Ovary (tissue), 9 donors: ENCODE measurements around the gene PGLYRP1. TPM values are rescaled to one million over a fixed set of nuclear protein-coding genes. Genes with fewer than 3 reads are reported as not detected.
A peak's percentile ranks its signal among the peaks of the same experiment; 100 is the strongest.

Experiments used
- DNase-seq, 5 donors: peaks; one replicate each; pipeline ENCODE4 v3.0.0-alpha.2; 2019 to 2020
- H3K27ac ChIP-seq, 2 donors: fragments of 200-600 bp; one replicate each; pipeline versions ENCODE4 v1.5.1 to v1.8.0; 2019 to 2022
- H3K27me3 ChIP-seq: fragments of 200-600 bp; one replicate; pipeline ENCODE4 v1.8.0; 2022
- H3K36me3 ChIP-seq: fragments of 200-600 bp; sonication (generic); one replicate; pipeline ENCODE4 v1.5.1; 2019
- H3K4me1 ChIP-seq: one replicate; pipeline ENCODE4 v1.8.1; 2013; ENCODE audit warnings: mild to moderate bottlenecking, moderate library complexity; ENCODE audit not compliant: insufficient read depth
- H3K4me3 ChIP-seq: fragments of 200-600 bp; sonication (generic); one replicate; pipeline ENCODE4 v1.5.1; 2017
- H3K9me3 ChIP-seq, 2 donors: fragments of 200-600 bp in 1 of 2; sonication (generic) in 1 of 2; one replicate each; pipeline versions ENCODE4 v1.5.1 to v1.8.1; 2013 to 2019; ENCODE audit warnings: mild to moderate bottlenecking in 1 of 2, moderate library complexity in 1 of 2
- EP300 ChIP-seq: sonication (generic); formaldehyde crosslinking; IDR thresholded peaks from one replicate; pipeline ENCODE4 v1.6.1; 2017; ENCODE audit warnings: antibody characterized with exemption
- POLR2A ChIP-seq: fragments of 450-650 bp; IDR thresholded peaks from one replicate; pipeline ENCODE4 v1.6.1; 2017; ENCODE audit warnings: antibody characterized with exemption, mild to moderate bottlenecking, moderate library complexity
- WGBS, 3 donors: extraction: QIAGEN DNeasy Blood & Tissue Kit in 1 of 3; methylation state at CpG; one replicate each; pipeline versions ENCODE4 v1.1.5 to v1.1.7; 2013 to 2017; 5-methylcytosine and 5-hydroxymethylcytosine counted together
- intact Hi-C, 4 donors: fragments of 100-400 bp; cut with DNase I; formaldehyde crosslinking; loops; one replicate each; pipeline versions ENCODE4 v1.11.0 to v1.15.1; 2022 to 2023
- polyA plus RNA-seq, 2 donors: library from polyadenylated mRNA; stranded (reverse); fragments of 200-250 nt in 1 of 2; fragments of 350-450 nt in 1 of 2; fragmentation: Illumina TruSeq in 1 of 2; extraction: RNeasy Lipid Tissue Mini Kit (QIAGEN cat#74804) in 1 of 2; gene quantifications; one replicate each; pipeline ENCODE4 v1.2.3, GENCODE V29; 2013 to 2014
- total RNA-seq, 7 donors: library from RNA; depleted of rRNA in 2 of 7; stranded (reverse); fragments of >200 nt in 2 of 7; fragmentation: NEBNext Ultra II Directional in 3 of 7; extraction: Animal tissue kit (Norgen Biotek cat#: 25700) in 3 of 7; gene quantifications; one replicate each; pipeline versions ENCODE4 v1.1.0 to v1.2.4, GENCODE V29; 2016 to 2023
- TF ChIP-seq, protein P1 (sequence below), 3 donors: fragments of 450-650 bp in 2 of 3; fragments of 200-600 bp in 1 of 3; IDR thresholded peaks; one replicate each; pipeline versions ENCODE4 v1.5.1 to v1.8.0; 2016 to 2022; ENCODE audit warnings: antibody characterized with exemption in 3 of 3, mild to moderate bottlenecking in 1 of 3
- donor health status: DM: no; HTN: no; CAD: no; lungs with moderate emphysema.
- donor health status: DM: no; HTN: no; CAD: no.
- donor health status: Bipolar disorder and iron deficiency.
- donor health status: DM: yes; HTN: yes; CAD: no.
- donor health status: DM: no; HTN: no; CAD: no.
- donor health status: DM: yes; HTN: yes; CAD: no.

The PGLYRP1 gene
- total and polyA plus RNA-seq, 9 donors, result not detected

DNA sequence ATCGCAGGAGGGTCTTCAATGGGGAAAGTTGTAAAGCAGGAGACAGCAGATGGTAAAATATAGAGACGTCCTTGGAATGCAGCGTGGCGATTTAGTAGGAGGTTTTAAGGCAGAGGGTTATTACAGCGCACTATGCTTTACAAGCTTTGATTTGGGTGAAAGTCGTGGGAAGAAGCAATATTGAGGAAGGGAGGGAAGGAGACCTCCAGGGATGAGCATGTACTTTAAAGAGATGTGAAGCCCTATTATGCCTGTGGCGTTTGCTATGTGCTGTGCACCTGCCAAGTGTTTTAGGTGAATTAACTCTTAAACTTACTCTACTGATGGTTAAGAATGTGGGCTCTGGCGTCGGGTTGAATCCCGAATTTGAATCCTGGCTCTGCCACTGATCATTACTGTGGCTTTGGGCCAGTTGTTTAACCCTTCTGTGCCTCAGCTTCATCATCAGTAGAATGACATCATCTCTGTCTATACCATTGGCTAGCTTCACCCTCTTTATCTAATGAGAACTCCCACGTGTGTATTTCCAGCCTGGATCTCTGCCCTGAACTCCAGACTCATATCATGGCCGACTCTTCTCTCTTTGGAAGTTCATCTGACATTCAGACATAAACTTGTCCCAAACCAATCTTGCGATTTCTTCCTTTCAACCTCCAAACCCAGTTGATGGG lies 27.0 kb downstream of the PGLYRP1 start:
- intact Hi-C loops, result no loop called here

DNA sequence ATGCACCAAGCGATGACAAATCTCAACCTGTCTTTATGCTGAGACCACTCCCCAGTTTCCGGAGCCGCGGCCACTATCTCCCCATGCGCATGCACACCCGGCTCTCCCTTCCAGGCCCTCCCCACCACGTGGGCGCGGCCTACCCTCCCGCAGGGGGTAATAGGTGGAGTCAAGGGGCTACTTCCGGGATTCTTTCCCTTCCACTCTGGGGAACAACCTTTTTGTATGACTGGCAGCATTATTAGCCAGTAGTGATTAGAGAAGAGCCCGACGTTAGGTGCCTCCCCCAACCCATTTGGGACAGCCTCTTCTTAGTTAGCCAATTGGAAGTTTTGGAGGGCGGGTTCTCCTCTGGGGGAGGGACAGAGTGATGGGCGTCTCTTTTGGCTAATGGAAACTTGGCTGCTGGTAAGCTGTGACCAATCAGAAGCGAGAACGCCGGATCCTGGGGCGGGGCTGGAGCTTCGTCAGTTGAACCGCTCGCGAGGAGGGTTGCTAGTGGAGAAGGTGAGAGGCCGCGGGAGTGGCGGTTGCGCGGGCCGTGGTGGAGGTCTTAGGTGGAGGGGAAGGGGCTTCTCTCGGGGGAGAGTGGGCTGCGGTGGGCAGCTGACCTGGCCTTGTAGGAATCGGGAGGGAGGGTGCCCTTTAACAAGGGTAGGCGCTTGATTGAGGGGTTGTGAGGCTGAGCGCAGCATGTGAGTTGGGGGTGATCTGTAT lies 27.7 kb downstream of the PGLYRP1 start, which contains the start of gene CCDC61:
Gene CCDC61 (plus strand): TSS at position 470 of the 717 bp plus-strand sequence. CDS start 7,552 bp downstream, outside the sequence.
- peak within 1 kb of the TSS; percentile 77 for H3K4me3 ChIP-seq
- intact Hi-C loops, result no loop called here
- H3K27ac ChIP-seq, result no peak within 1 kb of the TSS
- peak; percentile 93 to 96 (median 95) for DNase-seq
- H3K4me1 ChIP-seq, result peaks cover 2% of the 10 kb centered on the region
- no peaks in the 10 kb centered on the region for H3K9me3 ChIP-seq
- no peaks in the 10 kb centered on the region for H3K36me3 ChIP-seq
- WGBS, 3 donors, result 0 to 1% (median 1%) methylated on average over 34 of the region's 34 CpGs
- H3K27me3 ChIP-seq, result no peaks in the 10 kb centered on the region
- no peak for TF ChIP-seq EP300
- peak; percentile 50 for TF ChIP-seq POLR2A
- TF ChIP-seq, protein P1, sequence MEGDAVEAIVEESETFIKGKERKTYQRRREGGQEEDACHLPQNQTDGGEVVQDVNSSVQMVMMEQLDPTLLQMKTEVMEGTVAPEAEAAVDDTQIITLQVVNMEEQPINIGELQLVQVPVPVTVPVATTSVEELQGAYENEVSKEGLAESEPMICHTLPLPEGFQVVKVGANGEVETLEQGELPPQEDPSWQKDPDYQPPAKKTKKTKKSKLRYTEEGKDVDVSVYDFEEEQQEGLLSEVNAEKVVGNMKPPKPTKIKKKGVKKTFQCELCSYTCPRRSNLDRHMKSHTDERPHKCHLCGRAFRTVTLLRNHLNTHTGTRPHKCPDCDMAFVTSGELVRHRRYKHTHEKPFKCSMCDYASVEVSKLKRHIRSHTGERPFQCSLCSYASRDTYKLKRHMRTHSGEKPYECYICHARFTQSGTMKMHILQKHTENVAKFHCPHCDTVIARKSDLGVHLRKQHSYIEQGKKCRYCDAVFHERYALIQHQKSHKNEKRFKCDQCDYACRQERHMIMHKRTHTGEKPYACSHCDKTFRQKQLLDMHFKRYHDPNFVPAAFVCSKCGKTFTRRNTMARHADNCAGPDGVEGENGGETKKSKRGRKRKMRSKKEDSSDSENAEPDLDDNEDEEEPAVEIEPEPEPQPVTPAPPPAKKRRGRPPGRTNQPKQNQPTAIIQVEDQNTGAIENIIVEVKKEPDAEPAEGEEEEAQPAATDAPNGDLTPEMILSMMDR (IDR thresholded peaks at IDR 0.05), result no peak

More for the DNA sequence above, 27.0 kb downstream of the PGLYRP1 start:
- DNase-seq, result no peak
- WGBS, 3 donors, result 7 to 8% (median 7%) methylated on average over 13 of the region's 13 CpGs
- no peak for TF ChIP-seq POLR2A
- TF ChIP-seq, protein P1 (IDR thresholded peaks at IDR 0.05), result no peak
- TF ChIP-seq EP300, result no peak
- Histone ChIP-seq H3K4me3 (peak overlapping the region; percentile 77), H3K4me1 (peaks cover 5% of the 10 kb centered on the region), H3K27ac (no peak overlapping the region), H3K36me3 (no peaks in the 10 kb centered on the region), H3K27me3 (no peaks in the 10 kb centered on the region), H3K9me3 (no peaks in the 10 kb centered on the region)

DNA sequence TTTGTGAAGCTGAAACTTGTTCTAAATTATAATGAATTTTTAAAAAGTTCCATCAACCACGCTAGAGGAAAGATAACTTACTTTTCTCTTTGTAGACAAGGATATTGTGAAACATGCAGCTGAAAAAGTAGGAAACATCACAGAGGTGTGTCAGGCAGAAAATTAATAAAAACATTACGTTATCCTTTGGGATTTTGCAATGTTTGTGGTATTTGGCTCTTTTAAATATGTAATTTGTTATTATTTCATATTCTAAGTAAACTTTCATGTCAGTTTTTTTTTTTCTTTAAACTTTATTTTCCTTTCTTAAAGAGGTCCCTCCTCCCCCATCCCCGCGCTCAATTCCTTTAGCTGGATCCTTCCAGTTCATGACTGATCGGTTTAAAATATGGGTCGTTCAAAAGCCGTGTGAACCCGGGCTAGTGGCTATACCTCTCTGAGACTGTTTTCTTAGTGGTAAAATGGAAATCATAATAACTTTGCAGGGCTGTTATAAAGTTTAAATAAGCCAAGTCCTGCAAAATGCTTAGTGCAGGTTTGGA lies 28.3 kb downstream of the PGLYRP1 start:
- 3 to 4% (median 4%) methylated on average over 8 of the region's 8 CpGs for WGBS, 3 donors
- H3K27ac ChIP-seq, result no peak overlapping the region
- H3K27me3 ChIP-seq, result no peaks in the 10 kb centered on the region
- no peak for TF ChIP-seq POLR2A
- TF ChIP-seq EP300, result no peak
- TF ChIP-seq, protein P1 (IDR thresholded peaks at IDR 0.05), result no peak
- no peak for DNase-seq
- H3K9me3 ChIP-seq, result no peaks in the 10 kb centered on the region
- H3K36me3 ChIP-seq, result no peaks in the 10 kb centered on the region
- intact Hi-C loops, result no loop called here
- no peaks in the 10 kb centered on the region for H3K4me1 ChIP-seq
- peak overlapping the region; percentile 34 for H3K4me3 ChIP-seq

DNA sequence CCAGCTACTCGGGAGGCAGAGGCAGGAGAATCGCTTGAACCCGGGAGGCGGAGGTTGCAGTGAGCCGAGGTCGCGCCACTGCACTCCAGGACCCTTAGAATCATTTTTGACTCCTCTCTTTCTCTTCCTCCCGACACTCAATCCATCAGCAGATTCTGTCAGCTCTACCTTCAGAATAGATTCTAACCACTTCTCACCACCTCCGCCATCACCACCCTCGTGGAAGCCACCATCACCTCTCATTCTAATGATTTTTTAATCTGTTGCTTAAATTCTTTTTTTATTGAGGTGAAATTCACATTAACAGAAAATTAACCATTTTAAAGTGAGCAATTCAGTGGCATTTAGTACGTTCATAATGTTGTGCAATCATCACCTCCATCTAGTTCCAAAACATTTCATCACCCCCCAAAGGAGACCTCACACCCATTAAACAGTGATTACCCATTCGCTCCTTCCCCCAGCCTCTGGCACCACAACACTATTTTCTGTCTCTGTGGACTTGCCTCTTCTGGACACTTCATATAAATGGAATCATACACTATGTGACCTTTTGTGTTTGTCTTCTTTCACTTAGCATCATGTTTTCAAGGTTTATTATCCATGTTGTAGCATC lies 32.6 kb downstream of the PGLYRP1 start:
- TF ChIP-seq, protein P1 (IDR thresholded peaks at IDR 0.05), result no peak
- Histone ChIP-seq H3K9me3 (no peaks in the 10 kb centered on the region), H3K4me3 (no peak overlapping the region), H3K27ac (no peak overlapping the region), H3K27me3 (no peaks in the 10 kb centered on the region), H3K36me3 (no peaks in the 10 kb centered on the region), H3K4me1 (no peaks in the 10 kb centered on the region)
- WGBS, 3 donors, result 80 to 83% (median 82%) methylated on average over 12 of the region's 12 CpGs
- intact Hi-C loops, result no loop called here
- DNase-seq, result no peak
